Activated T-helper 1 cell treated with Interleukin-2 at 50 U/mL for 16 hours (primary cell): ENCODE data around the gene SKIL.

ENCODE experiments used
- DNase-seq: peaks from one replicate; pipeline ENCODE4 v3.0.0-alpha.2; 2020; ENCODE audit warnings: low read depth

The SKIL gene

DNA sequence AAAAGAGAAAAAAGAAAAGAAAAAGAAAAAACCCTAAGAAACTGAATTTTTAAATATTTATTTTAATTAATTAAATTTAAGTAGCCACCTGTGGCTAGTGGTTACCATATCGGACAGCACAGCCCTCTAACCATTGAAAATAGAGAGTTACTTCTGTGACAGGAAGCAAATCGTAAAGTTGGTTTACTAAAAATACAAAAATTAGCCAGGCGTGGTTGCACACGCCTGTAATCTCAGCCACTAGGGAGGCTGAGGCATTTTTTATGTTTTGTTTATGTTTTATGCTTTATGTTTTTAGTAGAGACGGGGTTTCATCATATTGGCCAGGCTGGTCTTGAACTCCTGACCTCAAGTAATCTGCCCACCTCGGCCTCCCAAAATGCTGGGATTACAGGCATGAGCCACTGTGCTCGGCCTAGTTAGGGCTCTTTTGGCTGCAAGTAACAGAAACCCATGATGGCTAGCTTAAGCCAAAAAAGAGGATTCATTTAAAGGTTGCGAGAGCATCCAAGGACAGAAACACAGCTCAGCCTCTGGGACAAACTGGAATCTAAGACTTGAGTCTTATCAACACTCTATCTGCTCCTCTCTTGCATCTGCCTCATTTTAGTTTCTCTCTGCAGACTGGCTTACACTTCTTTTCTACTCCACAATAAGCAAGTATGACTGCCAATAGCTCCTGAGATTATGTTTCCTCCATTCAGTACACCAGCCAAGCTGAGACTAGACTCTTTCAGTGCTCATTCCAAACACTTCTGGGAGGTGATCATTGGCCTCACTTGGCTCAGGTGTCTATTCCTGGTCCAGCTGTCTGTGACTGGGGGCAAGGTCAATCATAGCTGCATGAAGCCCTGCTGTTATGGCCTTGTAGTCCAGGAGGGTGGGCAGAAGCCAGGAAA is 6.8 kb upstream of the SKIL start:
- no peak for DNase-seq

DNA sequence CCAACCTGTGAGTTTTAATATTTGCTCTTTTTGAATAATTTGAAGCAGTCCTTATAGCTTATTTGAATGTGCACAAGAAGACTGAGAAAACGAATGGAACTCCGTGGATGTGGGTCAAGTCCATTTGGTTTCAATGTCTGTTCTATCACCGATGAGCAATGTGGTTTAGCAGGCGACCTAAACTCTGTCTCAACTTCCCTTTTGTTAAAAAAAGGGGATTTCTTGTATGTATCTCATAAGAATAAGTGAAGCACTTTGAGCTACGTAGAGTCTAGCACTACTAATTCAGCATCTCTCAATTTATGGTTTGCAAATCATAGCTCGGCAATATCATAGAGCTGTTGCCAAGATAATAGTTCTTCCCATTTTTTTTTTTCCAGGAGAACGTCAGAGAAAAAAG is 4.6 kb upstream of the SKIL start:
- no peak for DNase-seq

DNA sequence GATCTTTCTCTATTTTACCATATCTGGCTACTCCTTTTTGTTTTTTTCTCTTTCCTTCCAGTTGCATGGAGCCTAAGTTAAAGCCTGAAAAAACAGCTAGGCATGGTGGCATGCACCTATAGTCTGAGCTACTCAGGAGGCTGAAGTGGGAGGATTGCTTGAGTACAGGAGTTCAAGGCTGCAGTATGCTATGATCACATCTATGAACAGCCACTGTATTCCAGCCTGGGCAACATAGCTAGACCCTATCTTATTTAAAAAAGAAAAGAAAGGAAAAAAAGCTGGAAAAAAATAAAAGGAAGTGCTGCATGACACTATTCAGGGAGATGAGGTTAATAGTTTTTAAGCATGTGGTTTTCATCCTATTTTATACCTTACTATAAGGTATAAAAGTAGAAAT is 4.0 kb upstream of the SKIL start:
- DNase-seq: no peak

DNA sequence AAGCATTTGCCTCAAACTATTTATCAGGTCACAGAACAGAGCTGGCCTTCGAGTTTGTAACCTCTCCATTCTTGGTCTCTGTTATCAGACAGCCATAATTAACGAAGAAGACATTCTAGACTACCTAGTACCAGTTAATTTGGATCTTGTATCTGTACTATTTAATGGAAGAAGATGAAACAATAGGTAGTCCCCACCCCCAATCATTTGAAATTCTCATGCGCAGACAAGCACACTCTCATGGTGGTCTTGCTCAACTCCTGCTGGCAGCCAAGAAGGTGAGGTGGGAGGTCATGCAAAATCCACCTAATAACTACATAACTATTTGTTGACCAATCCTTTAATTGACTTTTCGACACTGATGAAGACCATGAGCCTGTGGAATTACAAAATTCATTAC is 2.8 kb upstream of the SKIL start:
- no peak for DNase-seq

DNA sequence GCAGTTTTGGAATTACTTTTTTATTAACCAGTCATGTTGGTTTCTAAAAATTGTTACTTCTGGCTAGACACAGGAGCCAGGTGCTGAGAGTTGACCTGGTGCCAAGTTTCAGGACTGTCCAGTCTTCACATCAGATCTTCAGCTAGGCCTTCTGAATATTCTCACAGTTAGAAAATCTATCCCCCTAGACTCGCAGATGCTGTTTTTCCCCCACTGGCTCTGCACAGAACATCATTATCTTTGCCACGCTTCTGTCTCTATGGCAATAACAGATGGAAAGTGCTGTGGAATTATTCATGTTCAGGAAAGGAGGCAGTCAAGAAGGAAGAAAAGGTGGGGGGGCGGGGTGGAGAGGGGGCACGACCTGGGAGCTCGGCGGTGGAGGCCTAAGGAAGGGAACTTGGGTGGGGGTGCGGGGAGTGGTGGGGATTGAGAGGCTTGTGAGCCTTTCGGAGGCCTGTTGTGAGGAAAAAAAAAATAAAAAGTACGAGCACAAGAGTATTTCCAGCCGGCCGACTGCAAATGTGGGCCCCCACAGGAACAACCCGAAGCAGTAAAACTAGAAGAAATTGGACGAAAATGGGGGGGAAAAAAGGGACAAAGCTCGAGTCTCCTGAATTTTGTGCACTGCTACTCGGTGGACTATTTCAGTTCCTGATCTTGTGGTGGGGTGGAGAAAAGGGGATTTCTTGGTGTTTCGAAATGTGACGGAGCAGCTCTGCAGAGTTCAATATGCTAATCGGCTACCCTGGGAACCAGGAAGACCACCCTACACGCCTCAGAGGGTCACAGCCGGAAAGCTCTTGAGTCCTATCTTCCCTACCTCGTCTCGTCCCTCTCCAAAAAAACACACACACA is 1.5 kb upstream of the SKIL start:
- no peak for DNase-seq

DNA sequence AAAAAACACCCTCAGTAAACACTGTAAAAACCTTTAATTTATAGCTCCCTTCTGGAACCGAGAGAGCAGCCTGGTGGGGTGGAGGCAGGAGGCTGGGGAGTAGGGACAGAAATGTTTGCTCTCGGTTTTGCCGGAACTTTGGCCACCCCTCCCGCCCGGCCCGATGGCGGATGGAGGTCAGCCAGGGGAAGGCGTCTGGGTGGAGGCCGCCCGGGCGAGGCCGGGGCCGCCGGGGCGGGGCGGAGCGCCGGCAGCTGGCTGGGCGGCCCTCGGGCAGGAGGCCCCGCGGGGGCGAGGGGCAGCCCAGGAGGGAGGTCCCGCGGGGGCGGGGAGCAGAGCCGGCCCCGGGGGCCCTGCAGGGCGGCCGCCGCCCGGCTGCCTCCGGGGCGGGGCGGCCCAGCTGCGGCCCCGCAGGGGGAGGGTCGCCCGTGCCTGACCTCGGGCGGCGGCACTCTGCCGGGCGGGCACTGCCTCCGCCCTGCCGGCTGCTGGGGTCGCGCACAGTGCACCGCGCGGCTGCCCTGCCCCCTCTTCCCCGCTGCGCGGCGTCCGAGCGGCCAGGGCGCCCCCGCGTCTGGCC is 829 bp upstream of the SKIL start:
- peak; percentile 45 for DNase-seq

DNA sequence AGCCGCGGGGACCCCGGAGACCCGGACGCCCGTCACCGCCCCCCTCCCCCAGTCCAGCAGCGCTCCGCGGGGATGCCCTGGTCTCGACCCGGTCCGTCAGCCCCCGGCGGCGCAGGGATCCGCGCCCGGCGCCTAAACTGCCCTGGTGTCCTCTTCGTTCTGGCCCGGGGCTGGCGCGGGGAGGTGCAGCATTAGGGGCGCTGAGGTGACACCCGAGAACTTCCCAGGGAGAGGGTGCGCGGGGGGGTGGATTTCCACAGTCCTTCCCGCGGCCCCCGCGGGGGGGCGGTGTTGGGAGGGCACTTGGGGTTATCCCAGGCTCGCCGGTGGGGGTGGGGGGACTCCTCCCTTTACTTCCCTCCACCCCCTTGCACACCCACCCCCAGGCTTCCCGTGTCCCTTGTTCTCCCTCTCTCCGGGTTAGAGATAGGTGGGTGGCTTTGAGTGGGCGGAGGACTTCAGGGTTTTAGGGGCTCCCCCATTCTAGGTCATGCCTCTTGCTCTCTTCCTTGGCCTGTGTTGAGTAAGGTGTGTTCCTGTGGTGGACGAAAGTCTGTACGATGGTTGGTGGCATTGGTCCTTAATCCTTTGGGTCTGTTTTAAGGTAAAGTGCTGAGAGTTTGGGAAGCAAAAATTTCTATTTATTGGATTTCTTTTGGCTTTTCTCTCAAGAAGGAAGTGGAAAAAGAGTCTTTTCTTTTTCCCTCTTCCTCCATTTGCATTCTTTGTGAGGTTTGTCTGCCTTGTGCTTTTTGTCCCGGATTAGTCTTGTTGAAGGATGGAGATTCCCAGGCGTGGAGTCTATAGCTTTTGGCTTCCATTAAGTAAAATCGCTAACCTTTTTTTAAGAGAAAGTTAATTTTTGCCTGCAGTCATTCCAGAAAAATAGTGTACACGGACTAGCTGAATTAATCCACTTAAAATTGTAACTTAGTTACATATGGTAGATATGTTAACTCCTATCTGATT is 811 bp downstream of the SKIL start:
- DNase-seq: peak; percentile 65

DNA sequence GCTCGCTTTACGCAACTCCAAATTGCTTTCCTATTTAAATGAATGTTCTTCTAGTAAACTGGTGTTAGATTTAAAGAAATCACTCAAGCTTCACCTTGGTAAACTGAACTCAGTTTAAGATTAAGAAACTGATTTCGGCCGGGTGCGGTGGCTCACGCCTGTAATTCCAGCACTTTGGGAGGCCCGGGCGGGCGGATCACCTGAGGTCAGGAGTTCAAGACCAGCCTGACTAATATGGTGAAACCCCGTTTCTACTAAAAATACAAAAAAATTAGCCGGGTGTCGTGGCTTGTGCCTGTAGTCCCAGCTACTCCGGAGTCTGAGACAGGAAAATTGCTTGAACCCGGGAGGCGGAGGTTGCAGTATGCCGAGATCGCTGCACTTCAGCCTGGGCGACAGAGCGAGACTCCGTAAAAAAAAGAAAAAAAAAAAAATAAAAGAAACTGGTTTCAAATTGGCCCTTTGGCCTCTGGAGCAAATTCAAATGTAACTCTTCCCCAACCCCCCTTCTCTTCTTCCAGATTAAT is 1.7 kb downstream of the SKIL start:
- no peak for DNase-seq

DNA sequence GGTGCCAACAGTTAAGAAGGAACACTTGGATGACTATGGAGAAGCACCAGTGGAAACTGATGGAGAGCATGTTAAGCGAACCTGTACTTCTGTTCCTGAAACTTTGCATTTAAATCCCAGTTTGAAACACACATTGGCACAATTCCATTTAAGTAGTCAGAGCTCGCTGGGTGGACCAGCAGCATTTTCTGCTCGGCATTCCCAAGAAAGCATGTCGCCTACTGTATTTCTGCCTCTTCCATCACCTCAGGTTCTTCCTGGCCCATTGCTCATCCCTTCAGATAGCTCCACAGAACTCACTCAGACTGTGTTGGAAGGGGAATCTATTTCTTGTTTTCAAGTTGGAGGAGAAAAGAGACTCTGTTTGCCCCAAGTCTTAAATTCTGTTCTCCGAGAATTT is 3.0 kb downstream of the SKIL start:
- DNase-seq: no peak

DNA sequence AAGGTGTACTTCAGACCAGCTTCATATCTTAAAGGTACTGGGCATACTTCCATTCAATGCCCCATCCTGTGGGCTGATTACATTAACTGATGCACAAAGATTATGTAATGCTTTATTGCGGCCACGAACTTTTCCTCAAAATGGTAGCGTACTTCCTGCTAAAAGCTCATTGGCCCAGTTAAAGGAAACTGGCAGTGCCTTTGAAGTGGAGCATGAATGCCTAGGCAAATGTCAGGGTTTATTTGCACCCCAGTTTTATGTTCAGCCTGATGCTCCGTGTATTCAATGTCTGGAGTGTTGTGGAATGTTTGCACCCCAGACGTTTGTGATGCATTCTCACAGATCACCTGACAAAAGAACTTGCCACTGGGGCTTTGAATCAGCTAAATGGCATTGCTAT is 3.4 kb downstream of the SKIL start:
- no peak for DNase-seq

DNA sequence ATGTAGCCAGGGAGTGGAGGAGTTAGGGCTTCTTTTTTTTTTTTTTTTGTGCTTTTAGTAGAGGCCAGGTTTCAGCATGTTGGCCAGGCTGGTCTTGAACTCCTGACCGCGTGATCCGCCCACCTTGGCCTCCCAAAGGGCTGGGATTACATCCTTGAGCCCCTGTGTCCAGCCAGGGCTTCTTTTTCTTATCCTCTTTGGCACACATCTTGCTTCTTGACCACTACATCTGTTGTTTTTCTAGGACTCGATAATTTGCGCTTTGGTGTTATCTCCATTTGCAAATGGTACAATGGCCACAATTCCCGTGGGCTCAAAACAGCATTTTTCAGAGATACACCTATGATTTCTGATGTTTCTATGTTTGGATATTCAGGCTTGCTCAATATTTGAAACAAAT is 4.2 kb downstream of the SKIL start:
- DNase-seq: no peak

DNA sequence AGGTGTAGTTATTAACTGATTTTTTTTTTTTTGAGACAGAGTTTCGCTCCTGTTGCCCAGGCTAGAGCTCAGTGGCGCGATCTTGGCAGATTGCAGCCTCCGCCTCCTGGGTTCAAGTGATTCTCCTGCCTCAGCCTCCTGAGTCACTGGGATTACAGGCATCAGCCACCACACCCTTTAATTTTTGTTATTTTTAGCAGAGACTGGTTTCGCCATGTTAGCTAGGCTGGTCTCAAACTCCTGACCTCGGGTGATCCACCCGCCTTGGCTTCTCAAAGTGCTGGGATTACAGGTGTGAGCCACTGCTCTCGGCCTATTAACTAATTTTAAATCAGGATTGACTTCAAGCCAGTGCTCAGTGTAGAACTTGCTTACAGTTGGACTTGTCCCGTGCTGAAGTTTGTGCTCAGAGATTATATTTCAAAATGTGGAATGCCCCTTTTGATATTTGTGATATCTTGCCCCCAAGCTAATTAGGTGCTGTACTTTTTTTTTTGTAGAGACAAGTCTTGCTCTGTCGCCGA is 6.0 kb downstream of the SKIL start:
- DNase-seq: no peak

DNA sequence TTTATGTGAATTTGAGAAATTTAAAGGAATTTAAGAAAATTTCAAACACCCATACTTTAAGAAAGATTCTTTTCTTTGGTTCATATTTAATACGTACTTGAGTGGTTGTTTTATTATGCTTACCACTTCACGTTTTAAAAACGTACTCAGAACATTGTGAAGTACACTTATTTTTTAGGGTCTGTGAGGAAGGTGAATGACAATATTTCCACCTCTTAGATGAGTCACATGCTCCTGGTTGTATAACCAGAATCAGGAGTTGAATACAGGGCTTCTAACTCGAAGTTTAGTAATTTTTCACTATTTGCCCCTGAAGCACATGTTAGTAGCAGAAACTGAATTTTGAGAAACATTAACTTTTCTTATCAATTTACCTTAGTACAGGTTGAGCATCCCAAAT is 7.5 kb downstream of the SKIL start:
- DNase-seq: no peak

DNA sequence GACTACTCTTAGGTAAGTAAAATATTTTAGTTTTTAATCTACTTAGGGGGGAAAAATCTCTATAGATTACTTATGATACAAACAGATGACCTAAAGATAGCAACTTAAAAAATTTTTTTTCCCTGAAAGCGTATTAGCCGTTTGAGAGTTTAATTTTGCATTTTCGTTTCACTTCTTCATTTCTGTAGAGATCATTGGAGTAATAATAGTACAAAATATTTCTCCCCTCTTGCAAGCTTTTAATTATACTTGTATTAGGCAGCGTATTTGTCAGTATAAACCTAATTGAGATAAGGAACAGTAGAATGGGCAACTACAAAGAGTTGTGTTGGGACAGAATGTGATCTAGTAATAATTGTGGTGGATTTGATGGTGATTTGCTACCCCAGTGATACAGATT is 10.3 kb downstream of the SKIL start:
- DNase-seq: no peak

DNA sequence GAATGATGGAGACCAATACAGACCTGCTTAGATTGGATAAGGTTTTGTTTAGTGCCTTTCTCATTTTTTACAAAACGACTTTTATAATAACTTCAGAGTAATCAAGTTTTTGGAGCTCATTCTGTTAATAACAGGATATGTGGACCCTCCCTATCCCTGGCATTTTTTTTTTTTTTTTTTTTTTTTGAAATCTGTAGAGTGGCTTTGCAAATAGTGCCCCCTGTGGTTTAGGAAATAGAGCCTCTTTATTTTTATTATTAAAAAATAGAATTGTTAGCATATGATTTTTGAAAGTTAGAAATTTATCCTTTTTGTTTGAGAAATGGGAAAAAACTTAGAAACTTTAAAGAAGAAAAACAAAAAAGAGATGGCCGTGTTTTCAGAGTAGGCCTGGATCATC is 11.4 kb downstream of the SKIL start:
- no peak for DNase-seq

DNA sequence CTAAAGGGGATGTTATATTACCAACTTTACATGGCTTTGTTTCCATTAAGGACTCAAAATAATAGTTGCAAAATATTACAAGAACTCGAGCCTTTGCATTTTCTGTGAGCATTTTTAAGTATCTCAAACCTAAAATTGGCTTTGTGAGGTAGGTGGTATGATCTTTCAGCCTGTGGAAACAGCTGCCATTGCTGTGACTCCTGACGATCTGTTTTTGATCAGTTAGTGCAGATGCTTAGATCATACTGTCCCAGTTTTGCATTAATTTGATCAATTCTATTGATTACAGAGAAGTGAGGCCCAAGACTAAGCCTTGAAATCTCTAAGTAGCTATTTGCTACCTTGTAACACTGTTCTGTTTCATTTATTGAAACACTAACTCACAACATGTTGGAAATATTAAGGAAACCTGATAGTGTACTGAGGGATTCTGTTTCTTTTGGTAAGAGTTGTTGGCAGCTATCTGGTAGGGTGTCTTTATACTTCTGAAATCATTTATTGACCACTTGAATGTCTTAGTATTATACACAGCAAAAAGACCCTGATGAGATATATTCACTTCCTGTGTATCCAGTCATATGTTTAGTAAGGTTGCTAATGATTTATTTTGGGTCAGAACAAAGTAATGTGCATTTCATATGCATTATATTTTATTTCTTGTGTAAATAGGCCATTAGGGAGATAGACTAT is 14.8 kb downstream of the SKIL start:
- DNase-seq: no peak

DNA sequence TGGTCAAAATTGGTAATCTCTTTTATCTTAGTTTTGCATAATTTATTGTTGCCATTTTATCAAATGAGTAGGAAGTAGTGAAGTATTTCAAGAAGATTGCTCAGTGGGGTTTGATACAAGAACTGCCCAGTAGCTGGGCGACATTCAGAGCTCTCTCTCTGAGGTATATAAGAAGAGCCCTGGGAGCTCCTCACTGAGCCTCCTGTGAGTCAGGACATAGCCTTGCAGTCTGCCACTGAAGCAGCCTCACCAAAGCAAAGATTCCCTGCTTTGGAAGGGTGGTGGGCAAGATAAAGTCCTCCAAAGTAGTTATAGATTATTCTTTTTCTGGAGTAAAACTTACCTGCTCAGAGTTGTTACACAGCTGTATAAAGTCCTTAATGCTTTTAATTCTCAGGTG is 26.1 kb downstream of the SKIL start:
- DNase-seq: no peak

DNA sequence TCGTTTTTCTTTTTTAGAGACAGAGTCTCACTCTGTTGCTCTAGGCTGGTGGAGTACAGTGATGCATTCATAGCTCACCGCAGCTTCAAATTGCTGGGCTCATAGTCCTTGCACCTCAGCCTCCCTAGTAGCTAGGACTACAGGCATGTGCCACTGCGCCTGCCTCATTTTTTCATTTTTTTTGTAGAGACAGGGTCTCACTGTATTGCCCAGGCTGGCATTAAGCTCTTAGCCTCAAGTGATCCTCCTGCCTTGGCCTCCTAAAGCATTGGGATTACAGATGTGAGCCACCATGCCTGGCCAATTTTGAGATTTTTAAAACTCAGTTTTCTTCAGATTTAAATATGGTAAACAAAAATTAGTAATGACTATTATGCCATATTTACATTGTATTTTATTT is 29.0 kb downstream of the SKIL start:
- DNase-seq: no peak

DNA sequence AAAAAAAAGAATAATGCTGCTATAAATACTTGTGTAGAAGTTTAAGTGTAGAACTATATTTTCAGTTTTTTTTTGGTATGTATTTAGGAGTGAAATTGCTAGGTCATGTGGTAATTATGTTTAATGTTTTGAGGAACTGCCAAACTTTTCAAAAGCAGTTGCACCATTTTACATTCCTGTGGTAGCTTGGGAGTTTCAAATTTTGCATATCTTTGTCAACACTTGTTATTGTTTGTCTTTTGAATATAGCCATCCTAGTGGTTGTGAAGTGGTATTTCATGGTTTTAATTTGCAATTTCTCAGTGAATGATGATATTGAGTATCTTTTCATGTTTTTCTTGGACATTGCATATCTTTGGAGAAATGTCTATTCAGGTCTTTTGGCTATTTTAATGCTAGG is 30.4 kb downstream of the SKIL start:
- DNase-seq: no peak

DNA sequence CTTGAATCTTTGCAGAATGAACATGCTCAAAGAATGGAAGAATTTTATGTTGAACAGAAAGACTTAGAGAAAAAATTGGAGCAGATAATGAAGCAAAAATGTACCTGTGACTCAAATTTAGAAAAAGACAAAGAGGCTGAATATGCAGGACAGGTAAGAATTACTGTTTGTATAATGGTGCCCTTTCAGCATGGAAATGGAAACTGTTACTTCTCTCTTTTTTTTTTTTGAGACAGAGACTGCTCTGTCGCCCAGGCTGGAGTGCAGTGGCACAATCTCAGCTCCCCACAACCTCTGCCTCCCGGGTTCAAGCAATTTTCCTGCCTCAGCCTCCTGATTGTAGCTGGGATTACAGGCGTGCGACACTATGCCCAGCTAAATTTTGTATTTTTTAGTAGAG is 33.6 kb downstream of the SKIL start:
- DNase-seq: no peak

DNA sequence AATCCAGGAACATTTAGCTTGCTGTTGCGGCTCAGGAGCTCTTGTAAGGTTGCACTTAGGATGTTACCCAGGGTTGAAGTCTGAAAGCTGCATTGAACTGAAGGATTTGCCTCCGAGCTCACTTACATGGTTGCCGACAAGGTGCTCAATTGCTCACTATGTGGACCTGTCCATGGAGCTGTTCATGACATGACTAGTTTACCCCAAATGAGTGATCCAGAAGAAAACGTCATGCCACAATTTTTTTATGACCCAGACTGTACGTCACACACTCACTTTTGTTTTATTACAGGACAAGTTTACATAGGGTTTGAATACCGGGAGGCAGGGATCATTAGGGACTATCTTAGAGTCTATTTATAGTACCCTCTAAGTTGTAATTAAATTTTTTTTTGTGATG is 40.2 kb downstream of the SKIL start:
- no peak for DNase-seq
